ENCODE measurements around the gene TANC1. TPM values are rescaled to one million over a fixed set of nuclear protein-coding genes. Genes with fewer than 3 reads are reported as not detected.
"Not testable (repeated sequence)": the region's sequence is repeated elsewhere in the genome, so short reads cannot be mapped to it uniquely, and the experiment has no call there.

Gene TANC1
- total RNA-seq, 2 donors from 2014 or later, result 2.9 to 9.5 TPM

DNA sequence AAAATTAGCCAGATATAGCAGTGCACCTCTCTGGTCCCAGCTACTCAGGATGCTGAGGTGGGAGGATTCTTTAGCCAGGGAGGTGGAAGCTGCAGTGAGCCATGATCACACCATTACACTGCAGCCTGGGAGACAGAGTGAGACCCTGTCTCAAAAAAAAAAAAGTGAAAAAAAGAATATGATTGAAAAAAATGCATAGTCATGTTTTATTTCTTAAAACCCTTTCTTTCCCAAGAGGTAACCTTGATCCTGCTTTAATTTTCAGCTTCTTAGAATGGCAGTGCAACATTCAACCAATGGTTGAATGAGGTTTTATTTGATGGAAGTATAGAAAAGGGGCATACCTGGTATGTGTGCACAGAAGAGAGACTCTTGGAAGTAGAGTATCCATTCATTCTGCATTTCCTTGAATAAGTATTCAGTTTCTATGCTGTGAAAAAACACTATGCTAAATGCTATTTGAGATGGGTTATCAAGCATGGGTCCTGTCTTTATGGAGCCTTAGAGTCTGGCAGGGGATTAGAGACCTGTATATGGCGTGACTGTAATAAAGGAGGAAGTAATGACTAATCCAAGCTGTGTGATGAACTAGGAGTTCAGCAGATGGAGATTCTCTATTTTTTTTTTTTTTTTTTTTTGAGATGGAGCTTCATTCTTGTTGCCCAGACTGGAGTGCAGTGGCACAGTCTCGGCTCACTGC is 171.8 kb downstream of the TANC1 start:
- DNase-seq, result no peak
- Histone ChIP-seq H3K27ac (ENCODE audit: low read depth, low read length) (no peak overlapping the region), H3K36me3 (ENCODE audit: control insufficient read depth, insufficient read depth, low read length) (peaks cover 16% of the 10 kb centered on the region), H3K9me3 (ENCODE audit: control insufficient read depth, low read length) (no peaks in the 10 kb centered on the region), H3K9ac (ENCODE audit: extremely low read depth, low read length, poor library complexity, severe bottlenecking) (no peak overlapping the region), H3K4me3 (ENCODE audit: low read length) (no peak overlapping the region), H3K4me1 (ENCODE audit: control insufficient read depth, insufficient read depth, low read length) (no peaks in the 10 kb centered on the region), H3K27me3 (ENCODE audit: control insufficient read depth, insufficient read depth, low read length, poor library complexity, severe bottlenecking) (no peaks in the 10 kb centered on the region)
- Mint-ChIP-seq H3K4me1 (peaks cover 2% of the 10 kb centered on the region), H3K27ac (no peak overlapping the region), H3K9me3 (no peaks in the 10 kb centered on the region), H3K27me3 (ENCODE audit: insufficient read depth) (no peaks in the 10 kb centered on the region), H3K4me3 (no peak overlapping the region), H3K36me3 (ENCODE audit: low read depth) (no peaks in the 10 kb centered on the region)
- 95 to 100% methylated on average over 1 to 2 of the region's 2 CpGs for WGBS, 2 experiments (ENCODE audit: insufficient coverage in 1 of 2, insufficient read length in 1 of 2)
- TF ChIP-seq, protein P1, sequence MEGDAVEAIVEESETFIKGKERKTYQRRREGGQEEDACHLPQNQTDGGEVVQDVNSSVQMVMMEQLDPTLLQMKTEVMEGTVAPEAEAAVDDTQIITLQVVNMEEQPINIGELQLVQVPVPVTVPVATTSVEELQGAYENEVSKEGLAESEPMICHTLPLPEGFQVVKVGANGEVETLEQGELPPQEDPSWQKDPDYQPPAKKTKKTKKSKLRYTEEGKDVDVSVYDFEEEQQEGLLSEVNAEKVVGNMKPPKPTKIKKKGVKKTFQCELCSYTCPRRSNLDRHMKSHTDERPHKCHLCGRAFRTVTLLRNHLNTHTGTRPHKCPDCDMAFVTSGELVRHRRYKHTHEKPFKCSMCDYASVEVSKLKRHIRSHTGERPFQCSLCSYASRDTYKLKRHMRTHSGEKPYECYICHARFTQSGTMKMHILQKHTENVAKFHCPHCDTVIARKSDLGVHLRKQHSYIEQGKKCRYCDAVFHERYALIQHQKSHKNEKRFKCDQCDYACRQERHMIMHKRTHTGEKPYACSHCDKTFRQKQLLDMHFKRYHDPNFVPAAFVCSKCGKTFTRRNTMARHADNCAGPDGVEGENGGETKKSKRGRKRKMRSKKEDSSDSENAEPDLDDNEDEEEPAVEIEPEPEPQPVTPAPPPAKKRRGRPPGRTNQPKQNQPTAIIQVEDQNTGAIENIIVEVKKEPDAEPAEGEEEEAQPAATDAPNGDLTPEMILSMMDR (conservative IDR thresholded peaks at IDR 0.05), result no peak

DNA sequence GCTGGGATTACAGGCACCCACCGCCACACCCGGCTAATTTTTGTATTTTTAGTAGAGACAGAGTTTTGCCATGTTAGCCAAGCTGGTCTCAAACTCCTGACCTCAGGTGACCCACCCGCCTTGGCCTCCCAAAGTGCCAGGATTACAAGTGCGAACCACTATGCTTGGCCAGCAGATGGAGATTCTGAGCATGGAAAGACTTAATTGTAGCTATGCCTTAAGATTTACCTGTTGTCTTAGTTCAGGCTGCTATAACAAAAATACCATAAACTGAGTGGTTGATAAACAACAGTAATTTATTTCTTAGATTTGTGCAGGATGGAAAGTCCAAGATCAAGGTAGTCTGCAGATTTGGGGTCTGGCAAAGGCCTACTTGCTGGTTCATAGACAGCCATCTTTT is 172.4 kb downstream of the TANC1 start:
- H3K27ac Mint-ChIP-seq; H3K4me1 Mint-ChIP-seq; H3K9ac ChIP-seq (ENCODE audit: extremely low read depth, low read length, poor library complexity, severe bottlenecking); H3K9me3 Mint-ChIP-seq; H3K36me3 Mint-ChIP-seq (ENCODE audit: low read depth); H3K27me3 ChIP-seq (ENCODE audit: control insufficient read depth, insufficient read depth, low read length, poor library complexity, severe bottlenecking); H3K4me3 ChIP-seq (ENCODE audit: low read length); DNase-seq; H3K27ac ChIP-seq (ENCODE audit: low read depth, low read length); H3K4me3 Mint-ChIP-seq; H3K27me3 Mint-ChIP-seq (ENCODE audit: insufficient read depth); H3K4me1 ChIP-seq (ENCODE audit: control insufficient read depth, insufficient read depth, low read length); H3K9me3 ChIP-seq (ENCODE audit: control insufficient read depth, low read length): not testable (repeated sequence)
- TF ChIP-seq, protein P1 (conservative IDR thresholded peaks at IDR 0.05), result peak; percentile 55
- WGBS, 2 experiments (ENCODE audit: insufficient coverage in 1 of 2, insufficient read length in 1 of 2), result 94 to 96% methylated on average over 2 to 4 of the region's 4 CpGs
- peaks cover 16% of the 10 kb centered on the region for H3K36me3 ChIP-seq (ENCODE audit: control insufficient read depth, insufficient read depth, low read length)

DNA sequence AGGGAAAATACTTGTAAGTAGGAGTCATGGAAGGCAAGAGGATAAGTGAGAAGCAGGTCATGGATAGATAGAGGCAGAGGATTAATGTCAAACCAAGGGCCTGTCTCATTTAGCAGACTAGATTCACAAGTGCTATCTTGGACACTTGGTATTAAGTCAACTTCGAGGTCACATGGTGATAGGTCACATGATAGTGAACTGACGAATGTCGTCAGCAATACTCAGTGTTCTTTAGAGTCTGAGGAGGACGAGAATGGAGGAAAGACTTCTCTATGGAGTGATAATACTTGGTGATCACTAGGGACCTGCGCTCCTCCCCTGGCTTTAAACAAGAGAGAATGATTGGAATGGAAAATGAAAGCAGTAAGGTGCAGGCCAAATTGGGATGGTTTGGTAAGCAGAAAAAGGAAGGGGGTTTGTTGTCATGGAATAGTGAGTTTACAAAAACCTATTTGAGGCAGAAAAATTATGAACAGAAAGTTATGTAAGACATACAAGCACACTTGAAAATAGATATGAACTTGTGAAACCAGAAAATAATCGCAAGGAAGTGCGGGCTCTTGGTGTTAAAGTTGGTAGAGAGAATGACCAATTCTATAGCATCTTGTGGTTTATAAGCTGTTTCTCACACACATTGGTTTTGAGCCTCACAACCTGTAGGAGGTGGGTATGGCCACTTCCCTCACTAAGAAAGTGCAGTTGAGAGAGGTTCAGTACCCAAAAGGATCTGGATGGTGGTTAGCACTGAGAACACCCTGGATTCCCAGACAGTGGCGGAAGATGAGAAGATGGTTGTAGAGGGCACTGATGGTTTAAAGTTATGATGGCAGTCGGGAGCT is 176.6 kb downstream of the TANC1 start:
- Mint-ChIP-seq H3K36me3 (ENCODE audit: low read depth) (no peaks in the 10 kb centered on the region), H3K4me3 (no peak overlapping the region), H3K27ac (no peak overlapping the region), H3K27me3 (ENCODE audit: insufficient read depth) (no peaks in the 10 kb centered on the region), H3K9me3 (no peaks in the 10 kb centered on the region), H3K4me1 (no peaks in the 10 kb centered on the region)
- Histone ChIP-seq H3K4me1 (ENCODE audit: control insufficient read depth, insufficient read depth, low read length) (no peaks in the 10 kb centered on the region), H3K4me3 (ENCODE audit: low read length) (no peak overlapping the region), H3K36me3 (ENCODE audit: control insufficient read depth, insufficient read depth, low read length) (peaks cover 19% of the 10 kb centered on the region), H3K27ac (ENCODE audit: low read depth, low read length) (no peak overlapping the region), H3K9me3 (ENCODE audit: control insufficient read depth, low read length) (no peaks in the 10 kb centered on the region), H3K27me3 (ENCODE audit: control insufficient read depth, insufficient read depth, low read length, poor library complexity, severe bottlenecking) (no peaks in the 10 kb centered on the region), H3K9ac (ENCODE audit: extremely low read depth, low read length, poor library complexity, severe bottlenecking) (no peak overlapping the region)
- TF ChIP-seq, protein P1 (conservative IDR thresholded peaks at IDR 0.05), result no peak
- no peak for DNase-seq
- 95 to 100% methylated on average over 3 to 9 of the region's 9 CpGs for WGBS, 2 experiments (ENCODE audit: insufficient coverage in 1 of 2, insufficient read length in 1 of 2)
